AG04450 (cell line): ENCODE measurements around the gene KCNIP2. TPM values are rescaled to one million over a fixed set of nuclear protein-coding genes. Genes with fewer than 3 reads are reported as not detected.

Source experiments
- CTCF ChIA-PET: fragments of 300-600, 350-600 bp; formaldehyde crosslinking; extraction: SDS; loops from one replicate; lab custom pipeline; 2022; ENCODE audit warnings: antibody characterized with exemption, inconsistent platforms; lab: Charles Lee
- POLR2A ChIA-PET: fragments of 350-600 bp; formaldehyde crosslinking; extraction: SDS; loops from one replicate; lab custom pipeline; 2021; ENCODE audit warnings: antibody characterized with exemption, inconsistent platforms; lab: Yijun Ruan, JAX
- DNase-seq: peaks from one replicate; pipeline ENCODE4 v3.0.0-alpha.2; 2011; ENCODE audit warnings: low read depth, low spot score
- H3K27ac ChIP-seq: one replicate; pipeline ENCODE4 v1.5.1; 2012; ENCODE audit warnings: low read depth, low read length, control low read depth
- H3K27me3 ChIP-seq: one replicate; pipeline ENCODE4 v1.6.0; 2012; ENCODE audit warnings: low read length; ENCODE audit not compliant: control insufficient read depth, insufficient read depth
- H3K4me3 ChIP-seq: 2 replicates; pipeline ENCODE4 v1.5.1; 2011; ENCODE audit warnings: mild to moderate bottlenecking, low read depth, low read length, control low read depth
- H3K9me3 ChIP-seq: 2 replicates; pipeline ENCODE4 v1.5.1; 2012; ENCODE audit warnings: low read length; ENCODE audit not compliant: control insufficient read depth, insufficient read depth
- CTCF ChIP-seq: IDR thresholded peaks from 2 replicates; pipeline ENCODE4 v1.5.1; 2011; ENCODE audit warnings: low read depth, low read length, control low read depth, inconsistent platforms
- polyA plus RNA-seq: library from polyadenylated mRNA; depleted of rRNA; stranded (reverse); fragments of >200 nt; gene quantifications from 2 replicates; pipeline ENCODE4 v1.2.3, GENCODE V29; 2011

The KCNIP2 gene
- polyA plus RNA-seq, 1 experiment: 0.40 TPM

DNA sequence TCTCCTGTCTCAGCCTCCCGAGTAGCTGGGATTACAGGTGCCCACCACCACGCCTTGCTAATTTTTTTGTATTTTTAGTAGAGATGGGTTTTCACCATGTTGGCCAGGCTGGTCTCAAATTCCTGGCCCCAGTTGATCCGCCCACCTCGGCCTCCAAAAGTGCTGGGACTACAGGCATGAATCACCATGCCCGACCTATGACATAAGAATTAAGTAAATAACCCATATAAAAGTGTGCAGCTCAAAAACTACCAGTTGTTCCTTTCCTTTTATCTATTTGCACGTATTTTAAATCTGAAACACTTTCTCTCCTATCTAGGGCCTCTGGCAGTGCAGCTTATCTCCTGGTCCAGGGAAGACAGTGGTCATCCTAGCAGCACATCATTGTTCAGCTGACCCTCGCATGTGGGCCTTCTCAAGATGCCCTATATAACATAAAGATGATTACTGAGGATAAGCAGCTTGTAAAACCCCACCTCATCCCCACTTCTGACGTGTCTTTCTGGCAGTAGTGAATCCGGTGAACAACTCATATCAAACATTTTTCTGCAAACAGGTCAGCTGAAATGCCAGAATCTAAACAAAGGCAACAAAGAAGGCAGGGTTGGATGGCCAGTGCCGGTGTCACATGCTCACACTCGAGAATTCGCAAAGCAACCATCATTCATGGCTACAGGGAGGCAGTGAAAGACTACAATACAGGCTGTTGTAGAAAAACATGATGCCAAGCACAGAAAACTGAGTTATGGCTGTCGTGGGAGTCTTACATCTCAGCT is 36.0 kb upstream of the KCNIP2 start:
- POLR2A ChIA-PET: interaction anchor here (0.7 to 1.2 kb wide), 3 partner anchors 8 to 40 kb away, joined by 3 to 7 read pairs (median 5); no protein-coding TSS in a partner anchor
- peak overlapping the region; percentile 92 for H3K27ac ChIP-seq
- DNase-seq: peak; percentile 81
- no peak for TF ChIP-seq CTCF
- no peaks in the 10 kb centered on the region for H3K27me3 ChIP-seq
- no peaks in the 10 kb centered on the region for H3K9me3 ChIP-seq
- no peak overlapping the region for H3K4me3 ChIP-seq
- CTCF ChIA-PET: interaction anchor here (0.5 to 4.8 kb wide), 7 partner anchors 9 to 588 kb away, joined by 3 to 40 read pairs (median 6); no protein-coding TSS in a partner anchor

DNA sequence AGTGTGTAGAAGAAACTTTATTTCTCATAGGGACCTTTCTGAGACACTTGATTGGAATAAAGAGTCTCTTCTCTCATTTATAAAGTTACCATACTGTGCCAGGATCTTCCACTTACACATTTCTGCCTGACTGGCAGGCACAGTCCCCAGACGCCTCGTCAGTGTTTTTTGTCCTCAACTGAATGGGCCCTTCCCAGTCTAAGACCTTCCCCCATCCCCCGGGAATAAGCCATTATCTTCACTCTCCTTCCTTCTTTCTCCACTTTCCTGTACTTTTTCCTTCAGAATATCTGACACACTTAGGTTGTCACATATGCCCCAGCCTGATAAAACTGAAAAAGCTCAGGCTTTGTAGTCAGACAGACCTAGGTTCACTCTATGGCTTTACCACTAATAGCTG is 35.3 kb upstream of the KCNIP2 start:
- H3K27ac ChIP-seq: peak overlapping the region; percentile 92
- no peaks in the 10 kb centered on the region for H3K9me3 ChIP-seq
- CTCF ChIA-PET: interaction anchor here (1.2 to 4.8 kb wide), 4 partner anchors 10 to 137 kb away, joined by 3 to 40 read pairs (median 24); no protein-coding TSS in a partner anchor
- no peak for TF ChIP-seq CTCF
- POLR2A ChIA-PET: interaction anchor here (1.1 kb wide), 1 partner anchor 39 kb away, joined by 7 read pairs; no protein-coding TSS in a partner anchor
- no peaks in the 10 kb centered on the region for H3K27me3 ChIP-seq
- no peak for DNase-seq
- H3K4me3 ChIP-seq: no peak overlapping the region

DNA sequence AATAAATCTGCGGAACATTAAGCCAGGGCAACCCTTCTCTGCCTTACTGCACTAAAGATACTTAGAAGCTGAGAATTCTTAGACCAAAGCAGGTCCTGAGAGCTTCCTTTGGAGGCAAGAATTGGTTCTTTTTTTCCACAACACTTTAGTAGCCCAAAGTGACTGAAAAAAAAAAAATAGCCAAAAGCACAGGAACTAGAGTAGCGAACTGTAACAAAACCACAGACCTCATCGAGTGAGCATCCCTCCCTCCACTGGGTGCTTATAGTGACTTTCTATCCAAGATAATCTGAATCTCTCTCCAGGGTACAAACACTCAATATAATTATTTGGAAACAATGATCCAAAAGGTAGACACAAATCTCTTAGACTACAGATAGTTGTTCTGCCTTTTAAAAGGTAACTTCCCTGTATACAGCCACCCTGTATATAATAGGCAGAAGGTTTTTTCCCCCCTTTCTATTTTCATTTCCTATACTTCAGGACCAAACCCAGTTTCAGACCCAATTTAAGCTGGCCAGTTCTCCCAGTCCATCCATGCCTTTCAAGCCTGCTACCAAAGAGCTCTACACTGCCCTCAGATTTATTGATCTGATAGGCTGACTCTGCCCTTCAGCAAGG is 31.6 kb upstream of the KCNIP2 start:
- no peak overlapping the region for H3K4me3 ChIP-seq
- no peak for TF ChIP-seq CTCF
- no peaks in the 10 kb centered on the region for H3K27me3 ChIP-seq
- POLR2A ChIA-PET: no interaction called here
- no peak for DNase-seq
- no peaks in the 10 kb centered on the region for H3K9me3 ChIP-seq
- CTCF ChIA-PET: interaction anchor here (0.7 to 2.4 kb wide), 5 partner anchors 14 to 177 kb away, joined by 3 to 8 read pairs (median 3); no protein-coding TSS in a partner anchor
- no peak overlapping the region for H3K27ac ChIP-seq

- TF ChIP-seq CTCF: no peak
- no peak overlapping the region for H3K4me3 ChIP-seq
- ChIA-PET CTCF (interaction anchor here (0.9 to 2.4 kb wide), 4 partner anchors 15 to 178 kb away, joined by 3 to 8 read pairs (median 5); no protein-coding TSS in a partner anchor), POLR2A (no interaction called here)
- no peaks in the 10 kb centered on the region for H3K27me3 ChIP-seq
- DNase-seq: no peak
- no peaks in the 10 kb centered on the region for H3K9me3 ChIP-seq
- no peak overlapping the region for H3K27ac ChIP-seq
Observed at GRCh38 chr10:101874252-101874651, 30.7 kb upstream of the KCNIP2 start.
